Uterus (tissue), 2 donors: ENCODE data around the gene PUM2.

Experiments
- CTCF ChIP-seq, 4 experiments: fragments of 200-600 bp in 2 of 4; fragments of 450-650 bp in 2 of 4; sonication (generic) in 2 of 4; IDR thresholded peaks; one replicate each; pipeline ENCODE4 v1.5.1; 2016 to 2019; ENCODE audit warnings: antibody characterized with exemption in 4 of 4, mild to moderate bottlenecking in 2 of 4, moderate library complexity in 1 of 4
- POLR2A ChIP-seq, 2 donors: fragments of 450-650 bp; IDR thresholded peaks; one replicate each; pipeline ENCODE4 v1.6.1; 2016; ENCODE audit warnings: antibody characterized with exemption in 2 of 2, mild to moderate bottlenecking in 1 of 2, moderate library complexity in 1 of 2

GRCh38 chr2:20366672-20367116, 16.1 kb upstream of the PUM2 start:
- no peak for TF ChIP-seq CTCF (IDR thresholded peaks at IDR 0.05)
- no peak for TF ChIP-seq POLR2A (IDR thresholded peaks at IDR 0.05)
